ENCODE results near the gene SEC61A1. TPM values are rescaled to one million over a fixed set of nuclear protein-coding genes. Genes with fewer than 3 reads are reported as not detected.
A peak's percentile ranks its signal among the peaks of the same experiment; 100 is the strongest.

Gene SEC61A1
- total and polyA plus RNA-seq, 8 donors: 193 to 245 (median 216) TPM

- WGBS, 2 donors: 75 to 82% methylated on average over 8 of the region's 8 CpGs
- ATAC-seq: peak in 3 of 4 donors; percentile 16 to 58 (median 30)
- intact Hi-C loops (cut with DNase I): no loop called here
- Histone ChIP-seq H3K9me3 (no peaks in the 10 kb centered on the region), H3K4me1 (no peaks in the 10 kb centered on the region), H3K4me3 (no peak overlapping the region), H3K27me3 (no peaks in the 10 kb centered on the region), H3K36me3 (peaks cover 9 to 78% (median 55%) of the 10 kb centered on the region in 3 donors), H3K27ac (no peak overlapping the region)
- FAIRE-seq: no peak
- no peak for DNase-seq
- TF ChIP-seq, protein P1, sequence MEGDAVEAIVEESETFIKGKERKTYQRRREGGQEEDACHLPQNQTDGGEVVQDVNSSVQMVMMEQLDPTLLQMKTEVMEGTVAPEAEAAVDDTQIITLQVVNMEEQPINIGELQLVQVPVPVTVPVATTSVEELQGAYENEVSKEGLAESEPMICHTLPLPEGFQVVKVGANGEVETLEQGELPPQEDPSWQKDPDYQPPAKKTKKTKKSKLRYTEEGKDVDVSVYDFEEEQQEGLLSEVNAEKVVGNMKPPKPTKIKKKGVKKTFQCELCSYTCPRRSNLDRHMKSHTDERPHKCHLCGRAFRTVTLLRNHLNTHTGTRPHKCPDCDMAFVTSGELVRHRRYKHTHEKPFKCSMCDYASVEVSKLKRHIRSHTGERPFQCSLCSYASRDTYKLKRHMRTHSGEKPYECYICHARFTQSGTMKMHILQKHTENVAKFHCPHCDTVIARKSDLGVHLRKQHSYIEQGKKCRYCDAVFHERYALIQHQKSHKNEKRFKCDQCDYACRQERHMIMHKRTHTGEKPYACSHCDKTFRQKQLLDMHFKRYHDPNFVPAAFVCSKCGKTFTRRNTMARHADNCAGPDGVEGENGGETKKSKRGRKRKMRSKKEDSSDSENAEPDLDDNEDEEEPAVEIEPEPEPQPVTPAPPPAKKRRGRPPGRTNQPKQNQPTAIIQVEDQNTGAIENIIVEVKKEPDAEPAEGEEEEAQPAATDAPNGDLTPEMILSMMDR (IDR thresholded peaks at IDR 0.05): peak in 3 of 4 donors; percentile 2 to 40 (median 37)
These were observed 16.0 kb downstream of the SEC61A1 start for GRCh38 chr3:128068156-128068620.

DNA sequence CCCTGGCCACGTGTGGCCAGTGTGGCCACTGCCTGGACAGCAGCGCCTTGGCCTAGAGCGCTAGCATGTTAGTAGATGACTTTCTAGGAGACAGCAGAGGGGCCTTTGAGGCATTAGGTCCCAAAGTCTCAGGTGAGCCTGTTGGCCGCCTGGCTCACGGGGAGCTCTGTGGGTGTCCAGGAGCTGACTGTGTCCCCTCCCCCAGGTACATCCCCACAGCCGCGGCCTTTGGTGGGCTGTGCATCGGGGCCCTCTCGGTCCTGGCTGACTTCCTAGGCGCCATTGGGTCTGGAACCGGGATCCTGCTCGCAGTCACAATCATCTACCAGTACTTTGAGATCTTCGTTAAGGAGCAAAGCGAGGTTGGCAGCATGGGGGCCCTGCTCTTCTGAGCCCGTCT lies 17.0 kb downstream of the SEC61A1 start:
- intact Hi-C loops (cut with DNase I): no loop called here
- H3K9me3 ChIP-seq: no peaks in the 10 kb centered on the region
- TF ChIP-seq, protein P1 (IDR thresholded peaks at IDR 0.05): no peak
- H3K27ac ChIP-seq: no peak overlapping the region
- no peaks in the 10 kb centered on the region for H3K4me1 ChIP-seq
- FAIRE-seq: no peak
- ATAC-seq: no peak
- DNase-seq: no peak
- H3K27me3 ChIP-seq: no peaks in the 10 kb centered on the region
- peaks cover 9 to 68% (median 44%) of the 10 kb centered on the region in 3 donors for H3K36me3 ChIP-seq
- H3K4me3 ChIP-seq: no peak overlapping the region
- 78 to 83% methylated on average over 15 of the region's 15 CpGs for WGBS, 2 donors

- TF ChIP-seq, protein P1 (IDR thresholded peaks at IDR 0.05): no peak
- no peaks in the 10 kb centered on the region for H3K27me3 ChIP-seq
- H3K27ac ChIP-seq: no peak overlapping the region
- peaks cover 5 to 50% (median 34%) of the 10 kb centered on the region in 3 donors for H3K36me3 ChIP-seq
- WGBS, 2 donors: 74 to 84% methylated on average over 11 to 13 of the region's 13 CpGs
- FAIRE-seq: no peak
- no peaks in the 10 kb centered on the region for H3K9me3 ChIP-seq
- ATAC-seq: no peak
- intact Hi-C loops (cut with DNase I): no loop called here
- peaks cover 3 to 8% (median 7%) of the 10 kb centered on the region in 3 donors for H3K4me1 ChIP-seq
- no peak overlapping the region for H3K4me3 ChIP-seq
- DNase-seq: no peak
These were observed 18.8 kb downstream of the SEC61A1 start for GRCh38 chr3:128070898-128071591.

GRCh38 chr3:128071771-128072453 lies 19.7 kb downstream of the SEC61A1 start:
- Histone ChIP-seq H3K36me3 (peaks cover 5 to 41% (median 27%) of the 10 kb centered on the region in 3 donors), H3K27ac (no peak overlapping the region), H3K4me3 (no peak overlapping the region), H3K27me3 (no peaks in the 10 kb centered on the region), H3K9me3 (no peaks in the 10 kb centered on the region), H3K4me1 (peaks cover 3 to 8% (median 7%) of the 10 kb centered on the region in 3 donors)
- DNase-seq (no peak), FAIRE-seq (no peak), ATAC-seq (no peak)
- WGBS, 2 donors: 69 to 73% methylated on average over 11 of the region's 11 CpGs
- intact Hi-C loops (cut with DNase I): no loop called here
- TF ChIP-seq, protein P1 (IDR thresholded peaks at IDR 0.05): no peak
